LoVo (cell line): ENCODE data around the gene PUM1.
"Not testable (repeated sequence)": the region's sequence is repeated elsewhere in the genome, so short reads cannot be mapped to it uniquely, and the experiment has no call there.

Experiments used
- DNase-seq: peaks from one replicate; pipeline ENCODE4 v3.0.0-alpha.2; 2016; ENCODE audit warnings: low spot score

The PUM1 gene

DNA sequence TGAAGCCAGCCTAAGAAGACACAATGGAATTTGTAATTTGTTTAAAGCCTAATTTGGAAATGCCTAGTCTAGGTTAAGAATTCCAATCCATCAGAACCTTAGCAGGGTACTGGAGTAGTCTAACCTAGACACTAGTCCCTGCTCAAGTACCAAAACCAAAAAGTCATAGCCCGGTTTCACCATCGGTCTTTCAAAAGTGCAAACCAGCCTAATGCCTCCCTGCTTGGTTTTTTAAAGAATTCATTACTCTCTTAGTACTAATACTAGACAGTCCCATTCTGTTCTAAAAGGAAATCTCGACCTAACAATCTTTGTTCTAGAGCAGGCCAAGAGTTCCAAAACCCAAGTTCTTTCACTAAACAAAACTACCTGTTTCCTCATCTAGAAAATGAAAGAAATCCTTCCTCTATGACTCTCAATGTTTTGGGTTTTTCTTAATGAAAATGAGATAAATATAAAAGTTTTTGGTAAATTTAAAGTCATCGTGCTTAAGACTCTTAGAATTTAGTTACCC lies 2.6 kb downstream of the PUM1 start:
- DNase-seq: no peak

DNA sequence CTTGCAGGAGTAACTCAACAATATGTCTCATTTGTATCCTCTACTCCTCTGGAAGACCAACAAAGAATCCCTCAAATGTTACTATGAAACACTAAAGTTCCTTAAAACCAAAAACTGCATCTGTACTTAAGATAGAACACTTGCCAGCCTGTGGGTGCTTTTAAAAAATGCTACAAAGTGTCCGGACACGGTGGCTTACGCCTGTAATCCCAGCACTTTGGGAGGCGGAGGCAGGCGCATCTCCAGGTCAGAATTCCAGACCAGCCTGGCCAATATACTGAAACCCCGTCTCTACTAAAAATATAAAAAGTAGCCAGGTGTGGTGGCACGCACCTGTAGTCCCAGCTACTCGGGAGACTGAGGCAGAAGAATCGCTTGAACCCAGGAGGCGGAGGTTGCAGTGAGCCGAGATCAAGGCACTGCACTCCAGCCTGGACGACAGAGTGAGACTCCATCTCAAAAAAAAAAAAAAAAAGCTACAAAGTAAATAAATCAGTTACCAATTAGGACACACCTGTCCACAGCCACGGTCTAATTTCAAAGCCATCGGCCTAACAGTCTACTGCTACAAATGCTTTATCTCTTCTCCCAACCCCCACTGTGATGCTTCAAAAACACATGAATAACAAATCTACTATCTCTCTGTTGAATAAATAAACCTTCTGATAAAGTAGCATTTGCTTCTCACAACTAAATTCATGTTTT lies 3.2 kb downstream of the PUM1 start:
- DNase-seq: peak; percentile 24

DNA sequence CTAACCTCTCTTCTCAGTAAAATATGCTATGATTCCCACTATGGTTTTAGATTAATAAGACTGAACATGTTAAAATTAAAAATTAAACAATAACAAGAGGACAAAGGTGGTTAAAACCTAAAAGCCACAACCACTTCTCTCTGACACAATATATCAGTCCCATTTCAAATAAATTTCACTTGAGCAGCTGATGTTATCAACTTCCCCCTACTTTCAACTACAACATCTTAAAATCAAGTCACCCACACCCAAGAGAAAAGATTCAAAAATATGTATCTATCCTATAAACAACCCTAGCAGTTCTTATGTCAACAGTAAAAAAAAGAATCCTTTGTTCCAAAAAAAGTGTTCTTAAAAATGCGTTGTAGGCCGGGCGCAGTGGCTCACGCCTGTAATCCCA lies 7.5 kb downstream of the PUM1 start:
- DNase-seq: no peak

DNA sequence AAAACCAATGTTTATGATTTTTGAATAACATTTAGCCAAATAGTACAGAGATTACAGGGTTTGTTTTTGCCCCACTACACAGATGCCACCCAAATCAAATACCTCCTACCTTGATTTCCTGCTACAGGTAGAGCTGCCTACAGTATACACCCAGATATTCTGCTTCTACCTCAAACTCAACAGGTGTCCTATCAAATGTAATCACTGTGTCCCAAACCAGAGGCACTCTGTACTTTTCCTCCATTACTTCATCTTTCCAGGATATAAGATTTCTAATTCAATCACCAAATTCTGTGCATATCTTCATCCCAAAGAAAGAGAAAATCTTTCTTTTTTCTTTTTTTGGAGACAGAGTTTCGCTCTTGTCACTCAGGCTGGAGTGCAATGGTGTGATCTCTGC lies 9.6 kb downstream of the PUM1 start:
- DNase-seq: no peak

DNA sequence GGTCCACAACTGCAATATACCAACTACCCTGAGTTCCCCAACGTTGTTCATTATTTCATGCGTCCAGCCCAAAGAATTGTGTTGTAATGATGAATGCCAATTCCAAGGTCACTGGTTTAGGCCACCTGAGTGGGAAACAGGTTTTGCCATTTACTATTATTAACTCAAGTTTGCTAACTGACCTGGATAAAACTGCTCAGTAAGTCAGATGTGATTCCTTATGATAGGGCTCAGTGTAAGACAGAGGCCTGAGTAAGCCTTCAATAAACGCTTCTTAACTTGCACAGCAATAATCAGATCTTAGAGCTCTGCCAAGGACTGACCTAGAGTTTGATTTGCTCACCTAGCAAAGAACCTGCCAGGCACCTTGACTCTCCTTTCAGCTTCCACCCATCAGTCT lies 10.0 kb downstream of the PUM1 start:
- DNase-seq: no peak

DNA sequence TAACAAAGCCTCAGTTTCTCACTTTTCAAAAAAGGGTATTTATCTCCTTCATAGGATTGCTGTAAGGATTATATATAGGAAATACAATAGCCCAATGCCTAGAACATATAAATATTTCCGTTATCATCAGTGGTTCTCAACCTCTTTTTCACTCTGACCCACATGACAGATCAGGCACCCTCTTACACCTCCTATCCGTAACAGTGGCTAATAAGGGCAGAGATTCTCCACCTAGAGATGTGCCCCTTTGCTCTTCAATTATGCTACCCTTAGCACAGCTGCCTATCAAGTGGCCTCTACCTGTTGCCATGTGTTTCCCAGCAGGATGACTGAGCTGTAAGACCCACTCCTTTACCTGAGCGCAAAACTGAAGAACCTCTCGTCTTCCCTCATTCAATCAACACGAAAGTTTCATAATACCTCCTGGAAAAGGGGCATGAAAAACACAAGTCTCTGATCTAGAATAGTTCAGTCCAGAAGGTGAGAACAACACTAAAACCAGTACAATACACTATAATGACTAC lies 10.5 kb downstream of the PUM1 start:
- DNase-seq: no peak

DNA sequence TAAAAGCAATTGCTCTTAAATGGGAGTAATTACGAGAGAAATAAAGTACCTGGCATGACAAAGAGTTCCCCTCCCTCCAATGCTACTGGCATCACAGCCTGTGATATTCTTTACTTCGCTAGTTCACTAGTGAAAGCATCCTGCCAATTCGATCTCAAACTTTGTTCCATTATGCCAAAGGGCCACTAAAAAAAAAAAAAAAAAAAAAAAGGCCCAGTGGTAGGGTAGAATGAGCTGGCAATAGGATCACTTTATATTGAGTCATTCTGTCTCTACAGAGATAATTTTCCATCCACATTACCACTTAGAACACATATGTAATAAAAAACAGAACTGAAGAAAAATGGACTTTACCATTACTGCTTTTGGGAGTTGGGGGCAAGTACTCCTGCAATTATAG lies 11.2 kb downstream of the PUM1 start:
- no peak for DNase-seq

DNA sequence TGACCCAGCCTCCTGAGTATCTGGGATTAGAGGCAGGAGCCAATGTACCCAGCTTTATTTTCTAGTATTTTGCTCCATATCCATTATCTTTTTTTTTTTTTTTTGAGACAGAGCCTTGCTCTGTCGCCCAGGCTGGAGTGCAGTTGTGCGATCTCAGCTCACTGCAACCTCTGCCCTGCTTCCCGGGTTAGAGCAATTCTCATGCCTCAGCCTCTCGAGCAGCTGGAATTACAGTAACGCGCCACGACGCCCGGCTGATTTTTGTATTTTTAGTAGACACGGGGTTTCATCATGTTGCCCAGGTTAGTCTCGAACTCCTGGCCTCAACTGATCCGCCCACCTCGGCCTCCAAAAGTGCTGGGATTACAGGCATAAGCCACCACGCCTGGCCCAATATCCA lies 12.9 kb downstream of the PUM1 start:
- DNase-seq: not testable (repeated sequence)

DNA sequence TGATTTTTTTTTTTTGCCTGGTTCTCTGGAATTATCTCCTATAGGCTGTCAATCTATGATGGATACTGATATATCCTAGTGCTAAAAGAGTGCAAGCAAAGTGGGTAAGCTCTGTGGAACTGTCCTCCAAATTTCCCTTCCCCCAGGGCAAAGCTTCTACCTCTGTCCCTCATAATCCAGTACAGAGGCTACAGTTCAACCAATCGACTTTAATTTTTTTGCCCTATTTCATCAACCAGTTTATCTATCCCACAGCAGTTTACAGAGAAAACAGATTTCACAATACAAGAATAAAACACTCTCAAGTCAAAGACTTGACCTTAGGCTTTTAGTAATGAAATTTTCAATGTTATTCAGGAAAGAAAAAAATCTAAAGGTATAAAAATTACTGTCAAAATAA lies 13.9 kb downstream of the PUM1 start:
- DNase-seq: no peak

DNA sequence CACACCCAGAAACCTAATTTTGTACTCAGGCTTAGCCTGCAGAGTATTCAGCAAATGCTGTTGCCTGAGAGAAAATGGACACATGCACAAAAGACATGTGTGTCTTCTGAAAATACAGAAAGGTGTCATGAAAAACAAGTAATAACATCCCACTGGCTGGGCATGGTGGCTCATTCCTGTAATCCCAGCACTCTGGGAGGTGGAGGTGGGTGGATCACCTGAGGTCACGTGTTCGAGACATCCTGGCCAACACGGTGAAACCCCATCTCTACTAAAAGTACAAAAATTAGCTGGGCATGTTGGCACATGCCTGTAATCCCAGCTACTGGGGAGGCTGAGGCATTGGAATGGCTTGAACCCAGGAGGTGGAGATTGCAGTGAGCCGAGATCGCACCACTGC lies 18.0 kb downstream of the PUM1 start:
- not testable (repeated sequence) for DNase-seq

DNA sequence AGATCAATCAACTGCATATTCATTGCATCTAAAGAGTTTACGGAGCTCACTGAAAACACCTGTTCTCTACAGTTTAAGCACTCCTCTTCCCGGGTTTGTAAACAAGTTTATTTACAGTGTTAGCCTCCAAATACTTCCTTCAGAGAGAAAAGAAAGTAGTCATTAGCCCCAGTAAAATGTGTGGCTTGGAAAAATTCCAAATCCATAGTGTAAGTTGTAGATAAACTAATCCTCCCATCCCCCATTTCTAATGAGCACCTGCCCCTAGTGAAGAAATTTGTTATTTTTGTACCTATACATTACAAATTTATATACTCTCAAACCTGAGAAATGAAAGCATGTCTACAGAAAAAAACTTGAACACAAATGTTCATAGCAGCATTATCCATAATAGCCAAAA lies 21.9 kb downstream of the PUM1 start:
- DNase-seq: no peak

DNA sequence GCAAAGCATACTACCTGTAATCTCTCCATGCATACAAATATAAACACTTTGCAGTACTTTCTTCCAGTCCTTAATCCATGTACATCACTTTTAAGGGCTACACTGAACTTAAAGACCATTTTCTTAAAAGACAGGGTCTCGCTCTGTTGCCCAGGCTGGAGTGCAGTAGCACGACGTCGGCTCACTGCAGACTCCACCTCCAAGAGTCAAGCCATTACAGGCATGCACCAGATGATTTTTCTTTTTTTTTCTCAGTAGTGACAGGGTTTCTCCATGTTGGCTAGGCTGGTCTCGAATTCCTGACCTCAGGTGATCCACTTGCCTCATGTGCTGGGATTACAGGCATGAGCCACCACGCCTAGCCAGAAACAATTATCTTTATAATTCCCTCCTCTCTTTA lies 22.9 kb downstream of the PUM1 start:
- DNase-seq: no peak

DNA sequence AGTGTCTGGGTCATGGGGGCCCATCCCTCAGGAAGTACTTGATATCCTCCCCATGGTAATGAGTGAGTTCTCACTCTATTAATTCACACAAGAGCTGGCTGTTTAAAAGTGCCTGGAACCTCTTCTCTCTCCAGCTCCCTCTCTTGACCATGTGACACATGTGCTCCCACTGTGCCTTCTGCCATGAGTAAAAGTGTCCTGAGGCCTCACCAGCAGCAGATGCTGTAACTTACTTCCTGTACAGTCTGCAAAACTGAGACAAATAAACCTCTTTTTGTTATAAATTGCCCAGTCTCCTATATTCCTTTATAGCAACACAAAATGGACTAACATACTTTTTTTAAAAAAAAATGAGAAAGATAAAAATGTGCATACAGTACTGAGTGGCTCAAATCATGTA lies 24.0 kb downstream of the PUM1 start:
- no peak for DNase-seq

DNA sequence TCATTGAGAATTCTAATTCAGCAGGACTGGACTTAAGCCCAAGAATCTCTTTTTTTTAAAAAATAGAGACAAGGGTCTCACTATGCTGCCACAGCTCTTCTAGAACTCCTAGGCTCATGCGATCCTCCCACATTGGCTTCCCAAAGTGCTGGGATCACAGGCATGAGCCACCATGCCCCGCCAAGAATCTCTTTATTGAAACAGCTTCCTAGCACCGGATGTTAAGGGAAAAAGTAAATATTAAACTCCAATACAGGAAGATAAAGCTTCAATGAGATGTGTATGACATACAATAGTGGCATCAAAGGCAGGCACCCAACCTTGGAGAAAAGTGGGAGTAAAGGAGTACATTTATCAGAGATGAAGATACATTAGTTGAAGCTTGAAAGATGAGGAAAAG lies 25.5 kb downstream of the PUM1 start:
- DNase-seq: no peak

DNA sequence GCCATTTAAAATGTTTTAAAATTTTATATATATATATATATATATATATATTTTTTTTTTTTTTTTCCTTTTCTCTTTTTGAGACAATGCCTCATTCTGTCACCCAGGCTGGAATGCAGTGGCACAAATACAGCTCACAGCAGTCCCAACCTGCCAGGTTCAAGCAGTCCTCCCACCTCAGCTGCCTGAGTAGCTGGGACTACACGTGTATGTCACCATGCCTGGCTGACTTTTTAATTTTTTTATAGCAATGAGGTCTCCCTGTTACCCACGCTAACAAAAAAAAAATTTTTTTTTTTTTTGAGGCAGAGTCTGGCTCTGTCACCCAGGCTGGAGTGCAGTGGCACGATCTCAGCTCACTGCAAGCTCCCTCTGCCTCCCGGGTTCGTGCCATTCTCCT lies 26.6 kb downstream of the PUM1 start:
- not testable (repeated sequence) for DNase-seq

DNA sequence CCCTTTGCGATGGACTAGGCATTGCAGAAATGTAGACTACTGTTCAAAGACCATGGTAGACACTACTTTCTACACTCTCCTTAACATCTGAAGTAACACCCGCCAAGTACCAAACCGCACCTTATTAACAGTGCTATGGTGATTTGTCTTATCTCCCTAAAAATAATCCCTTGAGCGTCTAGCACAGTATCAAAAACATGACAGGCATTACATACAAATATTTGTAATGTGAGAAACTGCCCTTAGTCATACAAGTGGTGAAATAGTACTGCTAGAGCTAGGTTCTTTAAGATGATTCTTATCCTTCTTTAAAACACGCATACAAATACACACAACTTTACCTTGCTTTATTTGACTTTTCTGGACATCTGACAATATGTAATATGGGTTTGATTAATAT lies 27.2 kb downstream of the PUM1 start:
- DNase-seq: no peak

DNA sequence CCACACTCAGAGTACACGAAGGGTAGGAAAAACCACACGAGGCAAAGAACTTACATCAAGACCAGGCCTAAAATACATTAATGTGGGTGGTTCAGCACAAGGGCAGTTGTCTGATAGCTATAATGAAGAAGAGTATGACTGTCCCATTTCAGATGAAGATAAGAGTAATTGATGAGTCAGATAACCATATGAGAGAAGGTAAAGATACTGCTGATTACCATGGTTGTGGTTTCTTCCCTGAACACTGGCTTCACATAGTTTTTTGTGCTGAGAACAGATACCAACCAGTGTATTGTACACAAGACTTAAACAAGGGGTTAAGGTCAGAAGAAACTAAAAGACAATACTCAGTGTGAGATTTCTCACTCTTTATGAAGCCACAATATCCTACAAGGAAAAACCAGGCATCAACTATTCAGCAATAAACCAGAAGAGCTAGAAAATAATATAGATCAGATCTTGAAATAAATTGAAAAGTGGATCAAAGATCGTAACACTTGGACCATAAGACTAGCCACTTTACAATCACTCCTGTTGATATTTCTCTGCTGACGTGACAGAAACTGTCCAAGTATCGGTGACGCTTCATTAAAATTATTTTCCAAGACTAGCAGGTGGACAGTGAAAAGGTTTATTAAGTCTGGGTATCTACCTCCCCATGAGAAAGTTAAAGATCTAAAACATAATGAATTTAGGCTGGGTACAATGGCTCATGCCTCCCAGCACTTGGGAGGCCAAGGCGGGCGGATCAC lies 28.6 kb downstream of the PUM1 start:
- no peak for DNase-seq

DNA sequence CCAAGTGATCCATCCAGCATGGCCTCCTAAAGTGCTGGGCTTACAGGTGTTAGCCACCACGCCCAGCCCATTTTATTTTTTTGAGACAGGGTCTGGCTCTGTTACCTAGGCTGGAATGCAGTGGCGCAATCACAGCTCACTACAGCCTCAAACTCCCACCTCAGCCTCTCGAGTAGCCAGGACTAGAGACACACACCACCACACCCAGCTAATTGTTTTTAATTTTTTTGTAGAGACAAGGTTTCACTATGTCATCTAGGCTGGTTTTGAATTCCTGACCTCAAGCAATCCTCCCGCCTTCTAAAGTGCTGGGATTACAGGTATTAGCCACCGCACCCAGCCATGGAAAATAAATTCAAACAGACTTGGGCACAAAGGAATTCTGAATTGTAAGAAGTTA lies 31.9 kb downstream of the PUM1 start:
- DNase-seq: no peak

DNA sequence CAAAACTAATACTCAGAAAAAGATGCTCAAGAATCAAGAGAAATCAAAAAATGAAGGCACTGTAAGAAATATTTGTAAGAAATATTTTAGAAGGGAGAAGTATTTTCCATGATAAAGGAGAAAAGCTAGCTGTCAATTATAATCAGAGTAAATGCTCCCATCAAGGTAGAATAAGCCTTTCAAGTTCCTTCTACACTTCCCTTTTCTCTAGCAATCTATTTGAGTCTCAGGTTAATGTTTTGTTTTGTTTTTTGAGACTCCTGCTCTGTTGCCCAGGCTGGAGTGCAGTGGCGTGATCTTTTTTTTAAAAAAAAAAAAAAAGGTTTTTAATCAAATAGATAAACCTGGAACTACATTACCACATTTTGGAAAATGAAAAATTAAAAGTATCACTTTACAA lies 33.3 kb downstream of the PUM1 start:
- no peak for DNase-seq

DNA sequence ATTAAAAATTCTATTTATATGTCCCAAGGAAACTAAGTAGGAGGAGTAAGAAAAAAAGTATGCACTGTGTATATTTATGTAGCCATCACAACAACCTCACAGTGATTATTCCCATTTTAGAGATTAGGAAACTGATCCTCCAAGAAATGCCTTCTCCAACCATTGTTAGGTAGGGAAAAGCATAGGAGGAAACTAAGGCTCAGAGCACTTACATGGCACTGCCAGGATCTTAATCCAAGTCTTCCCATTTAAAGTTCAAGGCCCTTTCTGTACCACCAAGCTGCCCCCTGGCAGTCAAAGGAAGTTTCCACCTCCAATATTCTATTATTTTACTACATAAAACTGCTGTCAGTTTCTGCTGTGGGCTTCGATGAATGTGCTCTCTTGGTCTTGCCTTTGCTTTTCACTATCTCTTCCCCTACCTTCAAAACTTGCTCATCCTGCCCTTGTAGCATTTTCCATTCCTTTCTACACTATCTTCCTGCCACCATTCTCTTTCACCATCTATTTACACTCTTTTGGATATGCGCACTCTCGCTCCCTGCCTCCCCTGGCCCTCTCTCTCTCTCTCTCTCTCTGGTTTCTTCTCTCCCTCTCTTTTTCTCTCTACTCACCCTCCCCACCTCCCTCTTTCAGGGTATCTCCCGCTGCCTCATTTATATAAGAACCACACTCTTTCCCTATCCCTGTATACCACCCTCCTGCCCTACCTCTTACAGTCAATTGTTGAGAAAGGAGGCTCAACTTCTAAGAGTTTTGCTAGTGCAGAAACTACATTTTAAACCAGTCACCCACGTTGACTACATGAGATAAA lies 34.0 kb downstream of the PUM1 start:
- no peak for DNase-seq

DNA sequence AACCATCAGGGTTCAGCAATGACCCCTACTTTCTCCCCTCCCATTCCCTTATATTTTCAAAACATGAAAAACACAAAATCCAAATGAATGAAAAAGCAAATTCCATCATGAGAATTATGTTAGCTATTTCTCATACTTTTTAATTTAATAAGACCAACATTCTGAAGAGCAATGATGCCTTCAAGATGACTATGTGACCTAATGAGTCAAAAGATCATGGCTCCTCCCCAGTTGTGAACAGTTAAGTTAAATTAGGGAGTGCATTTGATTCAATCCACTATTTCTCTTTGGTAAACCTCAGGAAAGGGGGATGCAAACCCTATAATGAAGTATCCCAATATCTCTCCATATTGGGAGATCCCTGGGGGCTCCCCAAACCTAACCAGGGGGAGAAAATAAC lies 36.5 kb downstream of the PUM1 start:
- DNase-seq: no peak

DNA sequence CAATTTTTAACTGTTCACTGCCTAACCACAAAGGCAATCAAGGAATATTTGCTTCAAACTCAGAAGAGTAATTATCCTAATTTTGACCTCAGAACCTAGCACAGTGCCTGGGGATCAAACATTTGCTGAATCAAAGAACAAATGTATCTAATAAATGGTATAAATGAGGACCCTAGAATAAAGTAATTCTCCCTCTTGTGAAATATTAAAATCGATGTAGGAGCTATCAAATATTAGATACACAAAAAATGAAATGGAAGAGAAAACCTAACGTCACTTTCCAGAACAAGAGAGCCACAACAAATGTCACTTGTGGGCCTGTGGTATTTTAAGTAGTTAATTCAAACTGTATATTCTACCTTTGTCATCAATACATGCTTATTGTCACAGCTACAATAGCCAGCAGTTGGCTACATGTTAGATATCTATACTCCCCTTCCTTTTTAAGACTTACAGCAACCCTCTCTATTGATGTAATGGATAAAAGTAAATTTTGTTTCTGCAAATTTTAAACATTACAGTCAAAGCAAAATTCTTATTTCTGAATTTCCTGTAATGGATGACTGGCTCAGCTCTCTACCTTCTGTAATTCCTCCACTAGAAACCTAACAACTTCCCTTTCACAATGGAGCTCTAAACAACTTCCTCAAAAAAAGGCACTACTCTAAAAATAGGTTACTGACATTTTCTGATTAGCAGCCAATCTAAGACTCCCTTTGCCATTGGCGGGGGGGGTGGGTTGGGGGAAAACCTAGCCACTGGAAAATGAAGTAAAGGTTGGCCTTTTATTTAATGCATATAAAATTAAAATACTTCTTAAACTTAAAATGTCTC lies 37.6 kb downstream of the PUM1 start:
- DNase-seq: no peak
